Measurements from ENCODE around the gene OGDH.

DNA sequence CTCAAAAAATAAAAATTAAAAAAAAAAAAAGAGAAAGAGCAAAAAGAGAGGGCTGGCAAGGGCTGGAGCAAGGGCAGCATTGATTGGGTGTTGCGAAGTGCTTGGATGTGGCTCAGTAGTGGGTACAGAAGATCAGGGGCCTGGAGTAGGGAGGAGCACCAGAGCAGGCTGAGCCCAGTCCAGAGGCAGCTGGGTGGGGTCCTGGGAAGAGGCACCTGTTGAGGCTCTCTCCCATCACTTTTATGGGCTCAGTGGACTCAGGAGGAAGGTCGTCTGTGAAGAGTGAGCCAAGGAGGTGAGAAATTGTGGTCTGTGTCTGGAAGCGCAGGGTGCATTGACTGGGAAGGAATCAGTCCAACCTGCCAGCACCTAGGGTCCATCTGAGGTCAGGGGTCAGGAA is 130.5 kb downstream of the OGDH start:
- TF ChIP-seq CTCF (IDR thresholded peaks at IDR 0.05; ENCODE audit: insufficient read depth, low read depth, low read length) (no peak), EZH2 (IDR thresholded peaks at IDR 0.05; ENCODE audit: insufficient read depth, low read length) (no peak)
